PC-3 (cell line): Measurements from ENCODE around the gene PXT1.

ENCODE experiments used
- EZH2 ChIP-seq: fragments of 300-600 bp; sonication (generic); IDR thresholded peaks from one replicate; pipeline ENCODE4 v1.6.1; 2017; ENCODE audit warnings: antibody characterized with exemption, mild to moderate bottlenecking, low read length; ENCODE audit not compliant: unreplicated experiment
- TF ChIP-seq, protein P1 (sequence below): fragments of 300-600 bp; sonication (generic); conservative IDR thresholded peaks from 2 replicates; pipeline ENCODE4 v1.5.1; 2017; ENCODE audit warnings: antibody characterized with exemption, low read depth, mild to moderate bottlenecking, low read length

DNA sequence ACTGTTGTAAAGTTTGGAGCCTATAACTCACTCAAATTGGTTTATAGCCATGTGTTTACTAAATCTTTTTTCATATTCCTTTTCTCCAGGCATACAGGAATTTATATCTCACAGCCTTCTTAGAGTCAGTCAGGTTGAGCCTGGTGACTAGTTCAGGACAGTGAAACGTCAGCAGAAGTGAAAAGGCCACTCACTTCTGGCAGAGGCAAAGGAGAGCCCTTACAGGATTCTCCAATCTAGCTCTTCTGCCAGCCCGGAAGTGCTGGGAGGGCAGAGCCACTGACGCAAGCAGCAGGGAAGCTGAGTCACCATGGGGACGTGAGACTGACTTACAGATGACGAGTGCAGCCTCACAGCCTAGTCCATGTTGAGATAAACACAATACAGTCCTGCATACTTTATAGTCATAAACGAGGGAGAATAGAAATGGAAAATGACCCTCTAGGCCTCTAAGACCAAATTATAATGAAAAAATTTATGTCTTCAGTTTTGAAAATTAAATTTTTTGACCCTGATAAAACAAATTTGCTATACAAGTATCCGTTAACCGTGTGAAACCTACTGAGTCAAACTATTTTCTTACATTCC, 1.3 kb downstream of the PXT1 start:
- no peak for TF ChIP-seq EZH2
- TF ChIP-seq, protein P1, sequence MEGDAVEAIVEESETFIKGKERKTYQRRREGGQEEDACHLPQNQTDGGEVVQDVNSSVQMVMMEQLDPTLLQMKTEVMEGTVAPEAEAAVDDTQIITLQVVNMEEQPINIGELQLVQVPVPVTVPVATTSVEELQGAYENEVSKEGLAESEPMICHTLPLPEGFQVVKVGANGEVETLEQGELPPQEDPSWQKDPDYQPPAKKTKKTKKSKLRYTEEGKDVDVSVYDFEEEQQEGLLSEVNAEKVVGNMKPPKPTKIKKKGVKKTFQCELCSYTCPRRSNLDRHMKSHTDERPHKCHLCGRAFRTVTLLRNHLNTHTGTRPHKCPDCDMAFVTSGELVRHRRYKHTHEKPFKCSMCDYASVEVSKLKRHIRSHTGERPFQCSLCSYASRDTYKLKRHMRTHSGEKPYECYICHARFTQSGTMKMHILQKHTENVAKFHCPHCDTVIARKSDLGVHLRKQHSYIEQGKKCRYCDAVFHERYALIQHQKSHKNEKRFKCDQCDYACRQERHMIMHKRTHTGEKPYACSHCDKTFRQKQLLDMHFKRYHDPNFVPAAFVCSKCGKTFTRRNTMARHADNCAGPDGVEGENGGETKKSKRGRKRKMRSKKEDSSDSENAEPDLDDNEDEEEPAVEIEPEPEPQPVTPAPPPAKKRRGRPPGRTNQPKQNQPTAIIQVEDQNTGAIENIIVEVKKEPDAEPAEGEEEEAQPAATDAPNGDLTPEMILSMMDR: no peak
